Spleen (tissue), 7 donors: Measurements from ENCODE around the gene PDE4D.

ENCODE experiments used
- POLR2A ChIP-seq, 3 donors: fragments of 450-650 bp; IDR thresholded peaks; one replicate each; pipeline ENCODE4 v1.5.1; 2017; ENCODE audit warnings: antibody characterized with exemption in 3 of 3, mild to moderate bottlenecking in 1 of 3
- POLR2AphosphoS5 ChIP-seq, 3 donors: sonication (generic); formaldehyde crosslinking; IDR thresholded peaks; one replicate each; pipeline ENCODE4 v1.5.1; 2017; ENCODE audit warnings: antibody characterized with exemption in 3 of 3
- TF ChIP-seq, protein P1 (sequence below), 11 experiments: fragments of 200-600 bp in 7 of 11; fragments of 450-650 bp in 4 of 11; sonication (generic) in 4 of 11; IDR thresholded peaks in 8 of 11; conservative IDR thresholded peaks in 3 of 11; 1 replicate in 7 of 11; 2 replicates in 4 of 11; pipeline versions ENCODE4 v1.4.0 to v1.8.0; 2016 to 2021; ENCODE audit warnings: antibody characterized with exemption in 11 of 11, inconsistent platforms in 4 of 11, mild to moderate bottlenecking in 1 of 11
- donor health status: DM: no; HTN: no; CAD: no; lungs with moderate emphysema.
- donor health status: DM: no; HTN: no; CAD: no.
- donor health status: DM: no; HTN: no; CAD: no.

DNA sequence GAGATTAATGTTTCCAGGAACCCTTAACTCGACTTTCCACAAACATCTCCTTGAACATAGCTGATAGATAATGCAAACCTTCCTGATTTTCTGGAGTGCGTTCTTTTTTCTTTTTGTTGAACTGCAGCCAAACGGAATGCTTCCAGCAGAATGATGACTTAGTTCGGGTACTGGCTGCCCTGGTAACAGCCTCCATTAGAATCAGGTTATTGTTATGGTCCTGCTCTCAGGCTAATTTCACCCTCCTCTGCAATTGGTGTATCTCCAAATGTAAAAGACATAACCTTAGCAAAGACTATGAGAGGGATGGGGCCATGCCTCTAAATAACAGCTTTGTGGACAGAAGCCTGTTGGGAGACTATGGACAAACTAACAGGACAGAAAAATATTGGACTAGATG is 116.5 kb downstream of the PDE4D start:
- TF ChIP-seq, protein P1, sequence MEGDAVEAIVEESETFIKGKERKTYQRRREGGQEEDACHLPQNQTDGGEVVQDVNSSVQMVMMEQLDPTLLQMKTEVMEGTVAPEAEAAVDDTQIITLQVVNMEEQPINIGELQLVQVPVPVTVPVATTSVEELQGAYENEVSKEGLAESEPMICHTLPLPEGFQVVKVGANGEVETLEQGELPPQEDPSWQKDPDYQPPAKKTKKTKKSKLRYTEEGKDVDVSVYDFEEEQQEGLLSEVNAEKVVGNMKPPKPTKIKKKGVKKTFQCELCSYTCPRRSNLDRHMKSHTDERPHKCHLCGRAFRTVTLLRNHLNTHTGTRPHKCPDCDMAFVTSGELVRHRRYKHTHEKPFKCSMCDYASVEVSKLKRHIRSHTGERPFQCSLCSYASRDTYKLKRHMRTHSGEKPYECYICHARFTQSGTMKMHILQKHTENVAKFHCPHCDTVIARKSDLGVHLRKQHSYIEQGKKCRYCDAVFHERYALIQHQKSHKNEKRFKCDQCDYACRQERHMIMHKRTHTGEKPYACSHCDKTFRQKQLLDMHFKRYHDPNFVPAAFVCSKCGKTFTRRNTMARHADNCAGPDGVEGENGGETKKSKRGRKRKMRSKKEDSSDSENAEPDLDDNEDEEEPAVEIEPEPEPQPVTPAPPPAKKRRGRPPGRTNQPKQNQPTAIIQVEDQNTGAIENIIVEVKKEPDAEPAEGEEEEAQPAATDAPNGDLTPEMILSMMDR (IDR thresholded peaks at IDR 0.05 in 8 of 11, conservative IDR thresholded peaks at IDR 0.05 in 3 of 11) = no peak
- TF ChIP-seq POLR2A (IDR thresholded peaks at IDR 0.05) = no peak
- TF ChIP-seq POLR2AphosphoS5 (IDR thresholded peaks at IDR 0.05) = no peak
